HepG2 (cell line): ENCODE data around the gene TMEM176A. TPM values are rescaled to one million over a fixed set of nuclear protein-coding genes. Genes with fewer than 3 reads are reported as not detected.

Experiments used
- BRCA1 ChIP-seq: sonication (generic); formaldehyde crosslinking; IDR thresholded peaks from 2 replicates; pipeline ENCODE4 v1.4.0; 2020; ENCODE audit warnings: missing genetic modification reagents
- IRF1 ChIP-seq: sonication (generic); formaldehyde crosslinking; IDR thresholded peaks from 2 replicates; pipeline ENCODE4 v1.4.0; 2020; ENCODE audit warnings: low read depth, mild to moderate bottlenecking, missing genetic modification reagents
- KIAA2018 ChIP-seq: sonication (generic); formaldehyde crosslinking; IDR thresholded peaks from 2 replicates; pipeline ENCODE4 v1.5.0; 2020; ENCODE audit warnings: mild to moderate bottlenecking, missing genetic modification reagents, borderline replicate concordance
- KLF16 ChIP-seq, 2 experiments: sonication (generic) in 1 of 2; formaldehyde crosslinking in 1 of 2; IDR thresholded peaks; 2 replicates each; pipeline versions ENCODE4 v1.6.1 to v1.8.0; 2016 to 2023; ENCODE audit warnings: missing genetic modification reagents in 2 of 2, missing compliant biosample characterization in 1 of 2
- MEF2D ChIP-seq: sonication (generic); formaldehyde crosslinking; IDR thresholded peaks from 2 replicates; pipeline ENCODE4 v1.5.1; 2020; ENCODE audit warnings: mild to moderate bottlenecking, missing genetic modification reagents
- NFAT5 ChIP-seq: sonication (generic); formaldehyde crosslinking; IDR thresholded peaks from 2 replicates; pipeline ENCODE4 v1.4.0; 2020; ENCODE audit warnings: missing genetic modification reagents
- SMAD1 ChIP-seq: sonication (generic); formaldehyde crosslinking; IDR thresholded peaks from 2 replicates; pipeline ENCODE4 v1.4.0; 2020; ENCODE audit warnings: missing genetic modification reagents, low read depth, mild to moderate bottlenecking, borderline replicate concordance
- SSRP1 ChIP-seq: IDR thresholded peaks from 2 replicates; pipeline ENCODE4 v1.6.1; 2016; ENCODE audit warnings: control low read depth
- TCF7L2 ChIP-seq: IDR thresholded peaks from 2 replicates; pipeline ENCODE4 v1.6.1; 2011; ENCODE audit warnings: mild to moderate bottlenecking, low read depth, low read length, moderate library complexity
- XRCC5 ChIP-seq: fragments of 200-400 bp; formaldehyde crosslinking; optimal IDR thresholded peaks from 2 replicates; pipeline ENCODE3; 2017; ENCODE audit warnings: mild to moderate bottlenecking, low read length
- YEATS2 ChIP-seq: sonication (generic); formaldehyde crosslinking; IDR thresholded peaks from 2 replicates; pipeline ENCODE4 v1.4.0; 2020; ENCODE audit warnings: missing genetic modification reagents, borderline replicate concordance
- ZNF724P ChIP-seq: sonication (generic); formaldehyde crosslinking; IDR thresholded peaks from 2 replicates; pipeline ENCODE4 v1.8.0; 2022; ENCODE audit warnings: missing genetic modification reagents, borderline replicate concordance
- ZNF746 ChIP-seq: sonication (generic); formaldehyde crosslinking; IDR thresholded peaks from 2 replicates; pipeline ENCODE4 v1.8.0; 2022; ENCODE audit warnings: mild to moderate bottlenecking, missing genetic modification reagents
- polyA plus RNA-seq, 8 experiments: library from polyadenylated mRNA; depleted of rRNA in 3 of 8; stranded (reverse) in 7 of 8; unstranded in 1 of 8; fragments of >200 nt; fragmentation: Illumina TruSeq in 4 of 8; extraction: Trizol in 4 of 8; gene quantifications; 2 replicates each; pipeline versions ENCODE4 v1.2.1 to v1.2.3, GENCODE V29; 2011 to 2016; ENCODE audit warnings: low read depth in 4 of 8, missing spikeins in 1 of 8, mixed read lengths in 1 of 8; ENCODE audit not compliant: insufficient read depth in 1 of 8
- total RNA-seq, 5 experiments: library from RNA; depleted of rRNA; stranded (reverse); fragments of >200 nt; fragmentation: Illumina TruSeq; extraction: Trizol; gene quantifications; 2 replicates each; pipeline ENCODE4 v1.2.3, GENCODE V29; 2016; ENCODE audit warnings: low read depth in 1 of 5

Gene TMEM176A
- total and polyA plus RNA-seq, 2 of the 13 experiments (the other 11 are each of a cell fraction or from before 2014, with no cell fraction given) = not detected

GRCh38 chr7:150778014-150778737 lies 22.4 kb upstream of the TMEM176A start (continued):
- TF ChIP-seq NFAT5 = no peak
- no peak for TF ChIP-seq KLF16 (CRISPR knock-in tag; IDR thresholded peaks at IDR 0.05)
- TF ChIP-seq XRCC5 = no peak
- TF ChIP-seq TCF7L2 = no peak
- TF ChIP-seq ZNF746 = no peak
- TF ChIP-seq YEATS2 (CRISPR knock-in tag) = no peak
- no peak for TF ChIP-seq SSRP1
- TF ChIP-seq MEF2D (CRISPR knock-in tag) = no peak
- no peak for TF ChIP-seq ZNF724P (CRISPR knock-in tag)
- TF ChIP-seq BRCA1 (CRISPR knock-in tag) = no peak
- no peak for TF ChIP-seq KIAA2018 (CRISPR knock-in tag)
- TF ChIP-seq SMAD1 (CRISPR knock-in tag) = no peak
- no peak for TF ChIP-seq IRF1 (CRISPR knock-in tag)
